ENCODE measurements around the gene P3H1.
A peak's percentile ranks its signal among the peaks of the same experiment; 100 is the strongest.

P3H1 gene

DNA sequence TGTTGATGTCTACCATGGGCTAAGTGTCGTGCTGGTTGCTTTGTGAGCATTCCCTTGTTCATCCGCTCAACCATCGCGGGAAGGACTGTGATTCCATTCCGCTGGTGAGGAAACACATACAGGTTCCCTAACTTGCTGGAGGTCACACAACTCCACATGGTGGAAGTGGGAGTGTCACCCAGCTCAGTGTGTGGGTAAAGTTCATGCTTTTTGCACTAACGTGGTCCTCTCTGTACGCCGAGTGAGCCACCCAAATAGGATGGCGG is 22.7 kb downstream of the P3H1 start:
- no peak for DNase-seq (ENCODE audit: low spot score)

DNA sequence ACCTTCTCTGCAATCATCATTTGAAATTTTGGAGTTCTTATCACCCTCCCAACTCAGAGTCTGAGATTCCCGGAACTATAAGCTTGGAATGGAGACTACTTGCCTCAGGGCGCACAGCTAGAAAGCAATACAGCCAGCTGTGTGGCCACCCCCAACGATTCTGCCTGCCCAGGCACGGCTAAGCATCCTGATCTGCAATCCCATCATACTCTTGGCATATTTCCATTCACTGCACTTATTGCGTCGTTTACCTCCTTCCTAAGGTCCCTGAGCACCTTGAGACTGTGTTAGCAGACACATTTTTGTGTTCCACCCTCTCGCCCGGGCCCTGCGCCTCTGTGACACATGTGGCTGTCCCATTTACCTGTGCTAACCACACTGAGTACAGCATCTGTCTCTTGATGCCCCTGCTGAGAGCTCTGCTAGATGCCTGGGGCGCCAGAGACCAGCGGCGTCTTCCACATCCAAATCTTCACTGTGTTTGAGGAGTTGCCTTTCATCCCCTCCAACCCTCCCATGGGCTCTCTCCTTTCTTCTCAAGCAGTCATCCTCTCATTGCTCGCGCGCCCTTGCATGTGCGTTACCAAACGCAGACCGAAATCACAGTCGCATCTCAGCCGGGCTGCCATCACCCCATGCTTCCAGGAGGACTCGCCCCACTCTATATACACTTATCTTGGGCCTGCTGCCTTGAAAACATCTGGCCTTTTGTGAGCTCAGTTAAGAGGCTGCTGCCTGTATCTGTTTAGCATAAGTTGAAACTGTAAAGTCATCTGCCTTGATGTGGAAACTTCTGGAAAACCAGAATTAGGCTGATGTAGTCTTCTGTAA is 23.3 kb downstream of the P3H1 start:
- no peak for DNase-seq (ENCODE audit: low spot score)

DNA sequence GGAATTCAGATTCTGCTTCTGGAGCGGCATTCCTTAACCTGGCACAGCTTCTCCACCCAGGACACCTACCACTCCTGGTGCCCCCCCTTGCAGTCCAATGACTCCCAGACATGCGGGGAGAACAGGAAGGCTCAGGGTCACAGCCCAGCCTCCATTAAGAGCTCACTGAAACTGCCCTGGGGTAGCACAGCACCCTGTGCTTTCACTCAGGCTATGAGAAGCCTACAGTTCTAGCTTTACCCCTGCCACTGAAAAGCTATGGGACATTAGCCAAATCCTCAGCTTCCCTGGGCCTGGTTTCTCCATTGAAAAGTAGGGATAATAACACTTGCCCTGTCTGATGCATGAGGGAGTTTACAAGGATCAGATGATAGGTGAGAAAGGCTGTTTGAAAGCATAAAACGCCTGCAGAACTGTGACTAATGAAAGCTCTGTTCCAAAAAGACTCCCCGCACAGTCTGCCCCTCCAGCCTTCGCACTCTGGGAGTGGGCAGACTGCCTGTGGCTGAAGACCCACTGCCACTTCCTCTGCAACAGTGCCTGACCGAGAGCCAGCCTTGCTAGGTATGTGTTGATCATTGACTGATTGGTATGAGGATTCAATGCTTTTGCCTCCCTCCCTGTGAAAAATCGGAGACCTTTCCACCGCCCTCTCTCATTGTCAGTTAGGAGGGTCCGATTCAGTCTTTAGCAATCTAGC is 24.1 kb downstream of the P3H1 start:
- no peak for DNase-seq (ENCODE audit: low spot score)

DNA sequence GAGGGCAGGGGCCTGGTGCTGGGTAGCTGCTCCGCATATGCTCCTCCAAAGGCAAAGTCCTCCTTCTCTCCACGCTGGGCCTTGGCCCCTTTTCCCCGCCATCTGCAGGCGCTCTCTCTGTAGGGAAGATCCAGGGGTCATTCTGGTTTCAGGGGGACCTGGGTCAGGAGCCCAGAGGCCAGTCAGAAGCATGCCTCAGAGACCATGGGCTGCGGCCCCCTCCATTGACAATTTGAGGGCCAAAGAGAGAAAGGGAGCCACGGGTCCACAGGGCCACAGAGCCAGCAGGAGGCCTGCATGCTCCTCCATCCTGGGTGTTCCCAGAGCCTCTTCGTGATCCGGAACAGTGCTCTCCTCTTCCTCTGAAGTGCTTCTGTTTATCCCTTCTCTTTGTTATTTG is 24.7 kb downstream of the P3H1 start:
- no peak for DNase-seq (ENCODE audit: low spot score)

GRCh38 chr1:42741706-42742105 is 25.1 kb downstream of the P3H1 start:
- DNase-seq (ENCODE audit: low spot score), result no peak

DNA sequence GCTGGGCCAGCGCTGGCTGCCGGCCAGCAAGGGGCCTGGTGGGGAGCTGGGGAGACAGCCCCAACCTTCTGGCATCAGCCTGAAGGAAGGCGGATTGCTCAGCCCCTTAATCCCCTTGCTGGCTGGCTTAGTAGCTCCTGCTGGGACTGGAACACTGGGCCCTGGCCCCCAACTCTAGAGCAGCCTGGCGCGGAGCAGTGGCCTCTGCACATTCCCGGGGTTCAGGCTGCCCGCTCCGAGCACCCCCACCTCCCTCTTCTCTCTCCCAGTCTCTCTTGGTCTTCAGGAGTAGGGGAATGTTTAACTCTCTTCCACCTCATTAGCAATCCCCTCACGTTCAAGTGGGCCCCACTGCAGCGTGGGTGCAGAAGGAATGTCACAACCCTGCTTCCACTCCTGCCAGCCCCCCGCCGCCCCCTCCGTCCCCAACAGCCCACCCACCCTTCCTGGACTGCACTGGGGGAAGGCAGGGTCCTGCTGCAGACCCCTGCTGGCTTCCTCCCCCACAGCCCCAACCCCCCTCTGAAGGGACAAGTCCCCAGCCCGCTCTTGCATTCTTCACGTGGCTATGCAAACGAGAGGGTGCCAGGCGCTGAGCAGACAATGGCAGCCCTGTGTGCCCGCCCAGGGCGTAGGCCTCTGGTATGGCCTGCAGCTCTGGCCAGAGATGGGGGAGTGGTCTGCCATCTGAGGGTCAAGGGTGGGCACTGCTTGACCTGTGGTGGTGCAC is 25.8 kb downstream of the P3H1 start:
- DNase-seq (ENCODE audit: low spot score), result no peak

DNA sequence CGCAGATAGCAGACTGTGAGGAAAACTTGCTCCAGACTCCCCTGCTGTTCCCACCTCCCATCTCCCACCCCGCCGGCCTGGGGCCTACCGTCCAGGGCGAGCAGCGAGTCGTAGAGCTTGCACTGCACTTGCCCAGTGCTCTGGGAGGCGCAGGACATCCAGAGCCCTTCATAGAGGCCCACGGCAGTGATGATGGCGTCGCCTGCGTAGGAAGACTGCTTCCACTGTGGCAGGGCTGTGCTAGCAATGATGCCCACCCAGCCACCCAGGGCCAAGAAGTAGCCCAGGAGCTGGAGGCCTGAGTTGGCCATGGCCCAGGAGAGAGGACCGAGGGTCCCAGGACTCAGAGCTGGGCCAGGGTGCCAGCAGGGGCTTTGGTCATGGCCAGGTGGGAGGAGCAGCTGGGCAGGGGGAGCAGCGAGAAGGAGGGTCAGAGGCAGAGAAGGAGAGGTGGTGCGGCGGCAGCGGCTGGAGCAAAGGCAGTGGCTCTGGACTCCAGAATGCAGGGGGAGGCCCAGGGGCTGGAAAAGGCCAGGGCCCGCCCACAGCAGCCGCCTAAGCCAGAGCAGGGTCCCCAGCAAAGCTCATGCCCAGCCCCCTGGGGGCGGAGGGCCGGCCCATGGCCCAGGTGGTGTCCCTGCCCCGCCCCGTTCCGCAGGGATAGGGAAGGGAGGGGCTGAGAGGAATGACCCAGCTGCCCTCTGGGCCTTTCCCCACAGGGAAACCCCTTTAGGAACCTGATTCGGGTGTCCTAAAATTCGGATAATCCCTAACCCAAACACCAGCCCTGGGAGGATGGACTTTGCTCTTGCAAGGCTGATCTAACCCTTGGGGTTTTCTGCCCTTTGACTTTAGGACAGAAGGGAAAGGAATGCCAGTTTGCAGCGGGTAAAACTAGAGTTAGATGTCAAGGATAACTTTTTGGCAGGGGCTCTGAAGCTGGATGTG is 26.8 kb downstream of the P3H1 start, which contains the start of gene CLDN19:
TSS of gene CLDN19 (minus strand) at position 484 of the 948 bp plus-strand sequence. CDS start at position 311, 173 bp downstream.
- DNase-seq (ENCODE audit: low spot score), result no peak

- no peak for DNase-seq (ENCODE audit: low spot score)
These were observed 28.1 kb downstream of the P3H1 start for GRCh38 chr1:42738678-42739226.

- no peak for DNase-seq (ENCODE audit: low spot score)
These were observed 28.7 kb downstream of the P3H1 start for GRCh38 chr1:42737986-42738677.

- peak; percentile 59 for DNase-seq (ENCODE audit: low spot score)
These were observed 29.6 kb downstream of the P3H1 start for GRCh38 chr1:42737257-42737656.

DNA sequence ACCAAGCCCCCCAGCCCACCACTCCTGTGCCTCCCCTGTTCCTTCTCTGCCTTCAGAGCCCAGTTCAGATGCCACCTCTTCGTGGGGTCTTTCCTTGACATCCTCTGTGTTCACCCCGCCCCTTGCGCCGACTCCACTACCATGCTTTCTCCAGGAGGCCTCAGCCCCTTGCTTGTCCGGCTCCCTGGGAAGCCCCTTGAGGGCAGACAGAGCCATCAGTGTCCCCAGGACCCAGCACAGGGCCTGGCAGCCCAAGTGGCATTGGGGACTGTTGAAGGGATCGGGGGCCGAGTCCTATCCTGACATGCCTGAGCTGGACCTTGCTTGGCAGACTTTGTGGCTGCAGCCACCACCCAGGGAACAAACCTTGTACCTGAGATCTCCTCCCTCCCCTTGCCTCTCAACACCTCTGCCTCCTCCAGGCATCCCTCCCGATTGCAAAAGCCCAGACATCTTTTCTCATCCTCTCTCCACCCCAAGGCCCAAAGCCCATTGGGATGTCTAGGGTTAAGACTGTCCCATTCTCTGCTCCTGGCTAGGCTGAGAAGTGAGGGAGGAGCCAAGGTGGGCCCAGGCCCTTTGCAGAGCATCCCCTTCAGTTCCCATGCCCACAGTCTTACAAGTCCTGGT is 30.1 kb downstream of the P3H1 start:
- DNase-seq (ENCODE audit: low spot score), result no peak

- DNase-seq (ENCODE audit: low spot score), result no peak
These were observed 30.7 kb downstream of the P3H1 start for GRCh38 chr1:42736152-42736551.

DNA sequence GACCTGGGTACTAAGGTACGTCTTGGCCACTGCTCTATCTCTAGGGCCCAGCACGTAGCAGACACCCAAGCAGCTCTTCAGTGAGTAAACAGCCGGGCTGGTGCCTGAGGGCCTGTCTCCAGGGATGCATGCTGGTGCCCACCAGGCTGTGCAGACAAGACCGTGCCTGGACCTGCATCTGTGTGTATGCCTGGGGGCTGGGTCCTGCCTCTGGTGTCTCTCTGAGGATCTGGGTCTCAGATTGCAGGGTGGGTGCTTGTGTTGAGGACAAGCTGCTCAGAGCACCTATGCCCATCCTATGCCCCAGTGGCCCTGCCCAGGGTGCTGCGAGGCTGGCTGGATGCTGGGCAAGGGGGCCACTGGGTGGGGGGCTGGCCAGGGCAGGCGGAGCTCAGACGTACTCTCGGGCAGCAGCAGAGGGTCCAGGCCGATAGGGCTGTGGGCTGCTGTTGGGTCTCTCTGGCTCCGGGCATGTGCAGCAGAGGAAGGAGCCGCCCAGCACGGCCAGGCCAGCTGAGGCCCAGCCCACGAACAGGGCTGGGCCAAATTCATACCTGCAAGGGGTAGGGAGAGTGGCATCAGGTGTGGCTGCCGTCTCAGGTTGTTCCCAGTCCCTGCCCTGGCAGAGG is 31.2 kb downstream of the P3H1 start:
- DNase-seq (ENCODE audit: low spot score), result no peak

DNA sequence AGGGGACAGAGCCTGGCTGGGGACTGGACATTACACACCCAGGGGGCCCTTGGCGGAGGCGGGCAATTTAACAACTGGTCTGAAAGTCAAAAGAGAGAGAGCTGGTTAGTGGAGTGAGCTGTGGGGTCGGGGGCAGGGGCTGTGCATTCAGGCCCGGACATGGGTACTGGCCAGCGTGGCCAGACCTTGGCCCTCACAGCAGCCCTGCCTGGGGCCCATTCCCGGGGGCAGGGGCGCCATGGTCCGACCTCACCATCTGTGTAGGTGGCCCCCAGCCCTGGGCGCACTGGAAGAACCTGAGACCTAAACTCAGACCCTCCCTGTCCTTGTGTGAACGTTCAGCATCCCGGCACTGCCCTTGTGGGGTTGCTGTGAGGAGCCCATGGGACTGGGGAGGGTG is 31.8 kb downstream of the P3H1 start:
- DNase-seq (ENCODE audit: low spot score), result no peak

DNA sequence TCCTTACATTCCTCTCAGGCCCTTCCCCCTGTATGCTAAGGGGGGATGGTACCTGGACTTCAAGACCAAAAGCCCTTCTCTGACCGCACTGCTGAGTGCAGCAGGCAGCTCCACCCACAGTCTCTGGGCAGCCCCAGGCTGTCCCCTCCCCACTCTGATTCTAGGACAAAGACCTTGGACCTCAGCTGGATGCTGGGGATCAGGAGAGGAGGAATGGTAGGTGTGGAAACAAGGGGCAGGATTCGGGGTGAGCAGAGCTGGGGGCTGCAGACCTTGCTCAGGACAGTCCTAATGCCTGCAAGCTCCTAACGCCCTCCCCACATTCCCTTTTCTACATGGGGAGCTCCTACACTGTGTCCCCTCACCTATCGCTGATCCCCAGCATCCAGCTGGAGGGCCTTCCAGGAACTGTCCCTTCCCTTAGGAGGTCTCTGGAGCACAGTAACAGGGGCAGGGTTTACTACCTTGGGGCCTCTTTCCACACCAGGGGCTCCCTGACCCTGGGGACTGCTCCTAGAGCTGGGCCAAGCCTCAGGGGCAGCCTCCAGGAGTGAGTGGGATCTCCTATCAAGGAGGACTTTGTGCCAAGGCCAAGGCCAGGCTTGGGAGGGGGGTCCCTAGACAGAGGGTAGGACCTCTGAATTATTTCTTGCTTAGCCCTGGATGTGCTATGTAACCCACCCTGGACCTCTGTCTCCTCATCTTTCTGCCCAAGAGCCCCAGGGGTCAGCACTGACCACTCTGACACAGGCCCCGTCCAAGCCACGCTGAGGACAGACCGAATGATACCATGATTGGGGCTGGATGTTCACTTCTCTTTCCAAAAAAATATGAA is 32.4 kb downstream of the P3H1 start:
- no peak for DNase-seq (ENCODE audit: low spot score)

DNA sequence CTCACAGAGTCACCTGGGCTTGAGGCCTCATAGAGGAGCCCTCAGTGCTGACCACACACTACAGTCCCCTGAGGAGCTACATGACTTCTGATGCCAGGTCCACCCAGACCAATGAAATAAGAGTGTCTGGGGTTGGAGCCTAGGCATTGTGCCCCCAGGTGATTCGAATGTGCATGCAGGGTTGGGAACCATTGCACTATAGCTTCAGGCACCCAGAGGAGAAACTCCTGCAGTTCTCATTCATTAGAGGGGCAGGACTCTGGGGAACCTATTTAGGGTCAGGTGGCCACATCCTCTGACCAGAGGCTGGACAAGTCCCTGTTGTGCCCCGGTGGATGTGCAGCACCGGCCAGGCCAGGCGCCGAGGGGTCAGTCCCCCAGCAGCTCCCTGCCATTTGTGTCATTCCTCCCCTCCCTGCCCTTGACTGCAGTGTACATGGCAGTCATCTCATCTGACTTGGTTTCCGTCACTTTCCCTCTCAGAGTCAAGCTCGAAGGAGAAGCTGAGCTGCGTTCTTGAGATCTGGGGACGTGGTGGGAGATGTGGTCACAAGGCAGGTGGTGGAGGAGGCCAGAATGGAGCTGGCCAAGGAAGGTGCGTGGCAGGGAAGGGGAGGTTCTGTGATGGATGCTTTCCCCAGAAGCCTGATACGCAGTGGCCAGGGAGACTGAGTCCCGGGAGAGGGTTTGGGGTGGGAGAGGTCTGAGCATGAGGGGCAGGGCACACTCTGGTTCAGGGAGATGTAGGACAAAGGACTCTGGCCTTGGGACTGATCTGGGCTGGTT is 33.2 kb downstream of the P3H1 start:
- DNase-seq (ENCODE audit: low spot score), result no peak

- DNase-seq (ENCODE audit: low spot score), result no peak
These were observed 34.6 kb downstream of the P3H1 start for GRCh38 chr1:42732126-42732680.

GRCh38 chr1:42731585-42731984 is 35.2 kb downstream of the P3H1 start:
- DNase-seq (ENCODE audit: low spot score), result no peak
